GM18858 (cell line): ENCODE data around the gene CUL2.
"Not testable (repeated sequence)": the region's sequence is repeated elsewhere in the genome, so short reads cannot be mapped to it uniquely, and the experiment has no call there.

Experiments
- ATAC-seq: cut with Tn5 transposase; IDR thresholded peaks from one replicate; pipeline ENCODE4 v1.9.1; 2021; ENCODE audit not compliant: unreplicated experiment

Gene CUL2

GRCh38 chr10:35080261-35080660 lies 9.9 kb downstream of the CUL2 start:
- not testable (repeated sequence) for ATAC-seq

DNA sequence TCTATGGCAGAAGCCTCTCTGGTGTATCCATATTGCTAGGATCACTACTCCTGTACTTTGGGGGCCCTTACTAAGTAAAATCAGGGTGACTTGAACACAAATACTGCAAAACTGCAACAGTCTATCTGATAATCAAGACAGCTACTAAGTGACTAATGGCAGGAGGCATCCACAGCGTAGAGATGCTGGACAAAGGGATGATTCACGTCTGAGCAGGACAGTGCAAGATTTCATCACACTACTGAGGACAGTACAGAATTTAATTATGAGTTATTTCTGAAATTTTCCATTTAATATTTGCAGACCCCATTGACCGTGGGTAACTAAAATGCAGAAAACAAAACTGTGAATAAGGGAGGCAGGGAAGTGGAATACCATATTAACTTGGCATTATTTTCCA lies 10.4 kb downstream of the CUL2 start:
- ATAC-seq = no peak

GRCh38 chr10:35079265-35079664 lies 10.9 kb downstream of the CUL2 start:
- no peak for ATAC-seq

- ATAC-seq = no peak
These were observed 14.9 kb downstream of the CUL2 start for GRCh38 chr10:35075228-35075627.

- no peak for ATAC-seq
These were observed 15.9 kb downstream of the CUL2 start for GRCh38 chr10:35074266-35074665.

GRCh38 chr10:35070521-35070920 lies 19.6 kb downstream of the CUL2 start:
- no peak for ATAC-seq

GRCh38 chr10:35063837-35064454 lies 26.2 kb downstream of the CUL2 start:
- no peak for ATAC-seq

DNA sequence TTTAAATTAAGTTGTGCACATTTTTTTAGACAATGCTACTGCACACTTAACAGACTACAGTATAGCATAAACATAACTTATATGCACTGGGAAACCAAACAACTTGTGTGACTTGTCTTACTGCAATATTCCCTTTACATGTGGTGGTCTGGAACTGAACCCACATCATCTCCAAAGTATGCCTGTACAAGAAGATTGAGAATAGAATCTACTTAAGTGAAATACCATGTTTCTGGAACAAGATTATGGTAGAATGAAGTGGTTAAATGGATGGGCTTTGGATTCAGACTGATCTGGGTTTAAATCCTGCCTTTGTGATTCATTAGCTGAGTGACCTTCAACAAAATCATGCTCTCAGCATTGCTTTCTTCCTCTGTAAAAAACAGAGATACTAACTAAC lies 30.7 kb downstream of the CUL2 start:
- no peak for ATAC-seq

GRCh38 chr10:35058686-35059085 lies 31.5 kb downstream of the CUL2 start:
- no peak for ATAC-seq

GRCh38 chr10:35058134-35058533 lies 32.0 kb downstream of the CUL2 start:
- no peak for ATAC-seq

- ATAC-seq = no peak
These were observed 33.5 kb downstream of the CUL2 start for GRCh38 chr10:35056686-35057085.

DNA sequence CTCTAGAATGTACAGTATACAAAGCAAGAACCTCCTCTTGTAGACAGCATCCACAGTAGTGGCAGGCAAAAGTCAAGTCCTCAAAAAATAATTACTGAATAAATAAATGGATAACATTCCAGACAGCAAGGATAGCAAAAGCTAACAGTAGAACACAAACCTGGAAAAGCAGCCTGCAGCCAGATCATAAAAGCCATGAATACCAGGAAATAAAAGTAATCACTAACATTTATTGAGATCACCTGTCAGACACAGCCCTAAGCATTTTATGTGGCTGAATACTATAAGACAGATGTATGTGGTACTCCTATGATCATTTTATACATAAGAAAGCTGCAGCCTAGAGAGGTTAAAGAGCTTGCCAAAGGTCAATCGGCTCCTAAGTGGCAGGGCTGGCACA lies 34.0 kb downstream of the CUL2 start:
- ATAC-seq = no peak

GRCh38 chr10:35050568-35050967 lies 39.6 kb downstream of the CUL2 start:
- ATAC-seq = no peak

DNA sequence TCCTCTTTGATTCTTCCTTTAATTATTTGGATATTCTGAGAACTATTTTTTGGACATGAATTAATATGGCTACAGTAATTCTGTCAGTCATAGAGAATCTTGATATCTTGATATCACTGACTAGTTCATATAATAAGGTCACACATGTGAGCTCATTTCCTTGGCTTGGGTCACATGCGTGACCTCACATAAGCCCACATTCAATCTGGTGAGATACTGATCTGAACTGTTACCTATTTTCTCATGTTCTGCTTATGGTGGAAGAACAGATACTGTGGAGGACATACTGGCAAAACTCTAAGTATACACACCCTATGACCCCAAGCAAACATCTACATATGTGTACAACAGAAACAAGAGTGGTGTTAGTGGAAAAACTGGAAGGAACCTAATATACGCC lies 44.1 kb downstream of the CUL2 start:
- no peak for ATAC-seq

- not testable (repeated sequence) for ATAC-seq
These were observed 44.9 kb downstream of the CUL2 start for GRCh38 chr10:35045275-35045674.

GRCh38 chr10:35043796-35044344 lies 46.3 kb downstream of the CUL2 start:
- ATAC-seq = no peak

- no peak for ATAC-seq
These were observed 47.4 kb downstream of the CUL2 start for GRCh38 chr10:35042783-35043182.

DNA sequence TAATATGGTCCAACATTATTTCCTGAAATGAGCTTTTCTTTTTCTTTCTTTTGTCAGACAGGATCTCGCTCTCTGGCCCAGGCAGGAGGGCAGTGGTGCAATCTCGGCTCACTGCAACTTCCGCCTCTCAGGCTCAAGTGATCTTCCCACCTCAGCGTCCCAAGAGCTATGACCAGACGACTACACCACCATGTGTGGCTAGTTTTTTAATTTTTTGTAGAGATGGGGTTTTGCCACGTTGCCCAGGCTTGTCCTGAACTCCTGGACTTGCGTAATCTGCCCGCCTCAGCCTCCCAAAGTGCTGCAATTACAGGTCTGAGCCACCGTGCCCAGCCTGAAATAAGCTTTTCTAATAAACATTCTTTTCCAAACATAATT lies 48.6 kb downstream of the CUL2 start:
- no peak for ATAC-seq

DNA sequence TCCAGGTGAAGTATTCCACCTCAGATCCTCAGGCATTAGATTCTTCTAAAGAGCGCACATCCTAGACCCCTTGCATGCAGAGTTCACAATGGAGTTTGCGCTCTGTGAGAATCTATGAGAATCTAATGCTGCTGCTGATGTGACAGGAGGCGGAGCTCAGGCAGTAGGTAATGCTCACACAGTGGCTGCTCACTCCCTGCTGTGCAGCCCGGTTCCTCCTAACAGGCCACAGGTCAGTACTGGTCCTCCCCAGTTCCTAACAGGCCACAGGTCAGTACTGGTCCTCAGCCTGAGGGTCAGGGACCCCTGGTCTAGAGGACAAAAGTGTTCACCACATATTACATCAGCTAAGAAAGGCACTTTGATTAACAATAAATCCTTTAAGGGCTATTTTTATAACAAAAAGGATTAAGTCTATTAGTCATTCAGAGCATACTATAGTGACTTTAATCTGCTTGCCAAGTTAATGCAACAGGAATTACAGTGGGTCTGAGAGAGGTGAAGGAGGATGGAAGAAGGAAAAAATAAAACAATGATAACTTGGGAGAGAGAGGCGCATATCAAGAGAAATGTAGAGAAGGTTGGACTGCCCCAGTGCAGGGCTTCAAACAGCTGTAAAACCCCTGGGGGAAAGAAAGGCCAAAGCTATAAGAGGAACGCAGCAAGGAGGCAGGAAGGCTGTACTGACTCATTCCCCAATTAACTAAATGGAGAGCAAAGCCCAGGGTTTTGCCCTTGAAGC lies 49.2 kb downstream of the CUL2 start:
- ATAC-seq = no peak

- no peak for ATAC-seq
These were observed 53.0 kb downstream of the CUL2 start for GRCh38 chr10:35037104-35037503.

- ATAC-seq = no peak
These were observed 54.5 kb downstream of the CUL2 start for GRCh38 chr10:35035606-35036005.

DNA sequence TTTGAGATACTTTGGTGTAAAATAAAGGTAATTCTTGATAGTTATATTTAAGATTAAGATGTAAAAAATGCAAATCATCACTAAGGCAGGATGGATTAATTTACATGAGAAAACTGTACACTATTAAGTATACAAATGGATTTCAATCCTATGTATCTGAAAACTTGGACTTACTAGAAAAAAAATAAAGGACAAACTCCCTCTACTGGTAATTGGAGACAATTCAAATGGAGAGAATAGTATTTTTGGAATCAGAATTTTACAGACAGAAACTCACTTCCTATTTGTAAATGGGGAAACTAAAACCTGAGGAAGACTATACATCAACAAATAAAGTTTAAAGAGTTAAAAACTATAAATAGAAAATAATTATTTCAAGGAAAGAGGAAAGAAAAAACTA lies 62.6 kb downstream of the CUL2 start:
- ATAC-seq = no peak

DNA sequence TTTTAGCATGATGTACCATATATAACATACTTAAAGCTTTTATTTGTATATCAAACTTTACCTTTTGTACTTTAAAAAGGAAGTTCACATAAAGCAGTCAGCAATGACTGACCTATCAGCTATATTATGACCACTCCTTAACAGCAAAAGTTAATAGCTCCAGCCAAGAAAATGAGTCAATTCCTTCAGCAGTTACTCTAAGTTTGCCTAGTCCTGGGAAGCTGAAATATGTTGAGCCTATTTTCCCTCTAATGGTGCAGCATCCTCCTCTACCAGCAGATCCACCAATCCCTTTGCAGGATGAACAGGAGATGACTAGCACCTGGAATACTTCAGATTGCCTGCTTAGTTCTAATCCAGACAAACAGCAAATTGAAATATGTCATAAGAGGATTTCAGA lies 64.2 kb downstream of the CUL2 start:
- no peak for ATAC-seq
